DND-41 (cell line): ENCODE results near the gene FMR1.

ENCODE experiments used
- ATAC-seq: fragments of 200-7000 bp; cut with Tn5 transposase; 3 replicates; pipeline ENCODE4 v1.9.1; 2021; ENCODE audit warnings: low read depth; ENCODE audit not compliant: insufficient read depth
- DNase-seq: peaks from one replicate; pipeline ENCODE4 v3.0.0-alpha.2; 2020
- H2AFZ ChIP-seq: 2 replicates; pipeline ENCODE4 v1.6.0; 2012; ENCODE audit warnings: low read depth, low read length
- H3K27ac ChIP-seq: 2 replicates; pipeline ENCODE4 v1.5.1; 2012; ENCODE audit warnings: low read length, inconsistent platforms
- H3K27me3 ChIP-seq: fragments of 200-600 bp; sonication (generic); 2 replicates; pipeline ENCODE4 v1.6.0; 2012; ENCODE audit warnings: low read length, mild to moderate bottlenecking, inconsistent platforms; ENCODE audit not compliant: insufficient read depth, poor library complexity
- H3K36me3 ChIP-seq: 2 replicates; pipeline ENCODE4 v1.5.1; 2012; ENCODE audit warnings: low read length, inconsistent platforms; ENCODE audit not compliant: insufficient read depth
- H3K4me1 ChIP-seq: 2 replicates; pipeline ENCODE4 v1.5.1; 2012; ENCODE audit warnings: mild to moderate bottlenecking, low read length; ENCODE audit not compliant: insufficient read depth
- H3K4me2 ChIP-seq: 2 replicates; pipeline ENCODE4 v1.6.0; 2012; ENCODE audit warnings: mild to moderate bottlenecking, moderate library complexity, low read length, inconsistent platforms; ENCODE audit not compliant: insufficient read depth
- H3K4me3 ChIP-seq, 2 experiments: fragments of 200-600 bp in 1 of 2; shearing (Covaris generic) in 1 of 2; 2 replicates each; pipeline ENCODE4 v1.5.1; 2012 to 2016; ENCODE audit warnings: inconsistent platforms in 2 of 2, low read length in 2 of 2, mild to moderate bottlenecking in 2 of 2, low read depth in 1 of 2, moderate library complexity in 1 of 2
- H3K79me2 ChIP-seq: 2 replicates; pipeline ENCODE4 v1.6.0; 2012; ENCODE audit warnings: low read length, inconsistent platforms; ENCODE audit not compliant: insufficient read depth
- H3K9ac ChIP-seq: 2 replicates; pipeline ENCODE4 v1.6.0; 2012; ENCODE audit warnings: low read depth, mild to moderate bottlenecking, inconsistent platforms, low read length, moderate library complexity
- H3K9me3 ChIP-seq: 2 replicates; pipeline ENCODE4 v1.5.1; 2012; ENCODE audit warnings: low read length, moderate library complexity, mild to moderate bottlenecking, inconsistent platforms; ENCODE audit not compliant: insufficient read depth, severe bottlenecking
- H4K20me1 ChIP-seq: 2 replicates; pipeline ENCODE4 v1.6.0; 2012; ENCODE audit warnings: low read length; ENCODE audit not compliant: insufficient read depth
- CTCF ChIP-seq: IDR thresholded peaks from 2 replicates; pipeline ENCODE4 v1.5.1; 2012; ENCODE audit warnings: borderline replicate concordance, low read length, moderate library complexity, mild to moderate bottlenecking; ENCODE audit not compliant: poor library complexity, severe bottlenecking; ENCODE audit errors: extremely low read depth
- EZH2 ChIP-seq: IDR thresholded peaks from 3 replicates; pipeline ENCODE4 v1.6.1; 2012; ENCODE audit warnings: borderline replicate concordance, low read depth, mild to moderate bottlenecking, moderate library complexity, low read length, inconsistent platforms; ENCODE audit not compliant: severe bottlenecking

FMR1 gene

DNA sequence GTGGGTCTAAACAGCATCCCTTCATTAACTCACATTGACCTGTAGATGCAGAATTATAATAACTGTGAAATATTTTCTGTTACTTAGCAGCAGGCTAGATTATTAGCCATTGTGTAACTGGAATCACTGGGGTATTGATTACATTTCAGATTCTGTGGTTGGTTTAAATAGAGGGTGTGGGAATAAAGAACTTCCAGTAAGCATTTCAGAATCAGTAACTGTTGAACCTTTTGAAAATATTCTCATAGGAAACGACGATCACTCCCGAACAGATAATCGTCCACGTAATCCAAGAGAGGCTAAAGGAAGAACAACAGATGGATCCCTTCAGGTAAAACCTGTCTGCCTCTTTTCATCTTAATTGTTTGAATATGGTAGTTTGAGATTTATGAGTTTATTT is 33.6 kb downstream of the FMR1 start:
- peaks cover 80% of the 10 kb centered on the region for H3K36me3 ChIP-seq

DNA sequence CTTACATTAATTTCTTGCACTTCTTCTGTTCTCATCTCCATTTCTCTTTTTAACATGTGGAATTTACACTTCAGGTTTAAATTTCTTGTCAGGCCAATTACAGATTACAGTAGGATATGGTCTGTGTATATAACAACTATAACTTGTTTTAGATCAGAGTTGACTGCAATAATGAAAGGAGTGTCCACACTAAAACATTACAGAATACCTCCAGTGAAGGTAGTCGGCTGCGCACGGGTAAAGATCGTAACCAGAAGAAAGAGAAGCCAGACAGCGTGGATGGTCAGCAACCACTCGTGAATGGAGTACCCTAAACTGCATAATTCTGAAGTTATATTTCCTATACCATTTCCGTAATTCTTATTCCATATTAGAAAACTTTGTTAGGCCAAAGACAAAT is 36.8 kb downstream of the FMR1 start:
- no peaks in the 10 kb centered on the region for H3K4me1 ChIP-seq
- no peak overlapping the region for H3K9ac ChIP-seq
- DNase-seq: no peak
- H4K20me1 ChIP-seq: no peaks in the 10 kb centered on the region
- no peak for TF ChIP-seq EZH2
- no peak for TF ChIP-seq CTCF
- H3K9me3 ChIP-seq: no peaks in the 10 kb centered on the region
- H3K79me2 ChIP-seq: no peaks in the 10 kb centered on the region
- no peak overlapping the region for H2AFZ ChIP-seq
- H3K4me3 ChIP-seq: no peak overlapping the region
- no peak overlapping the region for H3K4me2 ChIP-seq
- peaks cover 55% of the 10 kb centered on the region for H3K36me3 ChIP-seq
- no peaks in the 10 kb centered on the region for H3K27me3 ChIP-seq
- H3K27ac ChIP-seq: no peak overlapping the region
- ATAC-seq: no peak

More for the DNA sequence above, 33.6 kb downstream of the FMR1 start:
- Histone ChIP-seq H3K27me3 (no peaks in the 10 kb centered on the region), H3K9me3 (no peaks in the 10 kb centered on the region), H3K79me2 (no peaks in the 10 kb centered on the region), H4K20me1 (no peaks in the 10 kb centered on the region), H3K4me1 (no peaks in the 10 kb centered on the region), H3K27ac (no peak overlapping the region), H3K4me3 (no peak overlapping the region), H3K4me2 (no peak overlapping the region), H3K9ac (no peak overlapping the region), H2AFZ (no peak overlapping the region)
- ATAC-seq (no peak), DNase-seq (no peak)
- no peak for TF ChIP-seq CTCF
- TF ChIP-seq EZH2: no peak

GRCh38 chrX:147950352-147950751 is 38.6 kb downstream of the FMR1 start:
- H3K36me3 ChIP-seq: peaks cover 37% of the 10 kb centered on the region
- no peak overlapping the region for H3K9ac ChIP-seq
- no peaks in the 10 kb centered on the region for H3K4me1 ChIP-seq
- no peaks in the 10 kb centered on the region for H3K79me2 ChIP-seq
- no peak overlapping the region for H3K27ac ChIP-seq
- no peak for ATAC-seq
- TF ChIP-seq EZH2 (no peak), CTCF (no peak)
- DNase-seq: no peak
- H3K4me3 ChIP-seq: no peak overlapping the region
- H2AFZ ChIP-seq: no peak overlapping the region
- no peaks in the 10 kb centered on the region for H3K27me3 ChIP-seq
- no peak overlapping the region for H3K4me2 ChIP-seq
- no peaks in the 10 kb centered on the region for H4K20me1 ChIP-seq
- no peaks in the 10 kb centered on the region for H3K9me3 ChIP-seq

DNA sequence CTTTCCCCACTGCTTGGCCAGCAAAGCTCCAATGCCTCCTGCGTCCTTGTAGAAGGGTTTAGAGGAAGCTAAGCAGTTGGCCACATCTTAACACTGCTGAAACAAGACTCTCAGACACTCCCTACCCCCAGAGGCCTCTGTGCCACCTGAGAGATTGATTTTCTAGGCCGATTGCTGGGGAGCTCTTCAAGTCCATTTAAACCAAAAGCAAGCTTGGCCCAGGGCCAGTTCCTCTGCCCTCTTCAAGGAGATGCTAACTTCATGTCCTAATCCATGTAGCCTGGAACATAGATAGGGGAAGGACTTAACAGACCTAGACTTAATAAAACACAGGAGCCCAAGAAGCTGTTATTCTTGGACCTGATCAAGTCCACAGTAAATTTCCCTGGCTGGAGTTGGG is 42.3 kb downstream of the FMR1 start:
- Histone ChIP-seq H3K4me1 (no peaks in the 10 kb centered on the region), H4K20me1 (no peaks in the 10 kb centered on the region), H2AFZ (no peak overlapping the region), H3K9ac (no peak overlapping the region), H3K79me2 (no peaks in the 10 kb centered on the region), H3K9me3 (no peaks in the 10 kb centered on the region), H3K27ac (no peak overlapping the region), H3K4me3 (no peak overlapping the region), H3K27me3 (no peaks in the 10 kb centered on the region), H3K4me2 (no peak overlapping the region), H3K36me3 (peaks cover 9% of the 10 kb centered on the region; the same call in 1 of the 2 replicates)
- DNase-seq (no peak), ATAC-seq (no peak)
- TF ChIP-seq CTCF (no peak), EZH2 (no peak)
